Putamen (tissue), 1 donor: ENCODE results near the gene KIAA0319L.
A peak's percentile ranks its signal among the peaks of the same experiment; 100 is the strongest.
"Not testable (repeated sequence)": the region's sequence is repeated elsewhere in the genome, so short reads cannot be mapped to it uniquely, and the experiment has no call there.

ENCODE experiments used
- DNase-seq: peaks from one replicate; pipeline ENCODE4 v3.0.0-alpha.2; 2016; ENCODE audit warnings: low spot score

The KIAA0319L gene

DNA sequence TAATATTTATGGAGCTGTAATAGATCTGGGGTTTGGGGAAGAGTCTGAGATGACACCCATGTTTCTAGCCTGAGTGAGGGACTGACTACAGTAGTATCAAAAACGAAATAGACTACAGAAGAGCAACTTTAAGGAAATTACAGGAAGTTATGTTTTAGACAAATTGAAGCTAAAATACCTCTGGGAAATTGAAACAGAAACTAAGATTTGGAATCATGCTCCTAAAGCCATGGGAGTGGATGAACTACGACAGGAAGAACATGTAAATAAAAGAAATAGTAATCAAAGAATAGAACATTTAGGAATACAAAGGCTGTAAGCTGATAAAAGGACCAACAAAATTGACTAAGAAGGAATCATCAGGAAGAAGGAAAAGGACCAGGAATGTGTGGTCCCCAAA lies 68.9 kb downstream of the KIAA0319L start:
- DNase-seq = no peak

- no peak for DNase-seq
Measured at GRCh38 chr1:35486858-35487408, 70.3 kb downstream of the KIAA0319L start.

GRCh38 chr1:35481229-35481628 lies 76.0 kb downstream of the KIAA0319L start:
- no peak for DNase-seq

DNA sequence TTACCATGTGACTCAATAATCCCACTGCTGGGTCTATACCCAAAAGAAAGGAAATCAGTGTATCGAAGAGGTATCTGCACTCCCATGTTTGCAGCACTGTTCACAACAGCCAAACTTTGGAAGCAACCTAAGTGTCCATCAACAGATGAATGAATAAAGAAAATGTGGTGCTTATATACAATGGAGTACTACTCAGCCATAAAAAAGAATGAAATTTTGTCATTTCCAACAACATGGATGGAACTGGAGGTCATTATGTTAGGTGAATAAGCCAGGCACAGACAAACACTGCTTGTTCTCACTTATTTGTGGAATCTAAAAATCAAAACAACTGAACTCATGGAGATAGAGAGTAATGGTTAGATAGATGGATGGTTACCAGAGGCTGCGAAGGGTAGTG lies 79.3 kb downstream of the KIAA0319L start:
- DNase-seq = no peak

GRCh38 chr1:35475856-35476674 lies 81.1 kb downstream of the KIAA0319L start:
- DNase-seq = no peak

GRCh38 chr1:35475356-35475755 lies 81.8 kb downstream of the KIAA0319L start:
- DNase-seq = no peak

DNA sequence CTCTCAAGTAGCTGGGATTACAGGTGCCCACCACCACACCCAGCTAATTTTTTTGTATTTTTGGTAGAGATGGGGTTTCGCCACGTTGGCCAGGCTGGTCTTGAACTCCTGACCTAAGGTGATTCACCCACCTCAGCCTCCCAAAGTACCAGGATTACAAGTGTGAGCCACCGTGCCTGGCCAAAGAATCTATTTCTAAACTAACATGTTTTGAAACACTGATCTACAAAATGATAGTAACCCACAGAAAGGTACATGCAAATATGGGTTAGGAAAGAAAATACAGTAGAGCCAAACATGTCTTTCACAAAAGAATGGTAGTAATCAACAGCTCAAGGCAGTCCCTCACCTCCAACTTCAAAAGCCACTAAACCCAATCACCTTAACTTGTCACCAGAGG lies 84.0 kb downstream of the KIAA0319L start:
- DNase-seq = not testable (repeated sequence)

GRCh38 chr1:35470977-35471613 lies 86.1 kb downstream of the KIAA0319L start:
- DNase-seq = no peak

GRCh38 chr1:35466120-35466519 lies 91.1 kb downstream of the KIAA0319L start:
- DNase-seq = no peak

DNA sequence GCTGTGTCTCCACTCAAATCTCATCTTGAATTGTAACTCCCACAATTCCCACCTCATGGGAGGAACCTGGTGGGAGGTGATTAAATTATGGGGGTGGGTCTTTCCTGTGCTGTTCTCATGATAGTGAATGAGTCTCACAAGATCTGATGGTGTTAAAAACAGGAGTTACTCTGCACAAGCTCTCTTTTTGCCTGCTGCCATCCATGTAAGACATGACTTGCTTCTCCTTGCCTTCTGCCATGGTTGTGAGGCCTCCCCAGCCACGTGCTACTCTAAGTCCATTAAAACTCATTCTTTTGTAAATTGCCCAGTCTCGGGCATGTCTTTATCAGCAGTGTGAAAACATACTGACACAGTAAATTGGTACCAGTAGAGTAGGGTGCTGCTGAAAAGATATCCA lies 93.5 kb downstream of the KIAA0319L start:
- not testable (repeated sequence) for DNase-seq

DNA sequence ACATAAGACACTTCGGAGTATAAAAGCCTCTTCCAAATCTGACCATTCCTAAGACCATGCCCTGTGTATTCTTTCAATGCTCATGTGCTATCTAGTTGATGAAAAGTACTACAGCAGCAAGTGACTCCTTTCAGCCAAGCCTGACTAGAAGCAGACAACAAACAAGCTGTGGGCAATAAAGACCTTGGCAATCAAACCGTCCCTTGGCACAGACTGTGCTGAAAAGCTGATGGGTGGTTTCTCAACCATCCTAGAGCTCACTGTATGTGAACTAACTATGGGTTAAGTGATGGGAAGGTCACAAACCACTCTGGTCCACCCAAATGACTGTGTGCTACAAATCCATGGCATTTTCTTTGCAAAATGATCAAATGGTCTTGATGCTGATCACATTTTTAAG lies 94.0 kb downstream of the KIAA0319L start:
- no peak for DNase-seq

DNA sequence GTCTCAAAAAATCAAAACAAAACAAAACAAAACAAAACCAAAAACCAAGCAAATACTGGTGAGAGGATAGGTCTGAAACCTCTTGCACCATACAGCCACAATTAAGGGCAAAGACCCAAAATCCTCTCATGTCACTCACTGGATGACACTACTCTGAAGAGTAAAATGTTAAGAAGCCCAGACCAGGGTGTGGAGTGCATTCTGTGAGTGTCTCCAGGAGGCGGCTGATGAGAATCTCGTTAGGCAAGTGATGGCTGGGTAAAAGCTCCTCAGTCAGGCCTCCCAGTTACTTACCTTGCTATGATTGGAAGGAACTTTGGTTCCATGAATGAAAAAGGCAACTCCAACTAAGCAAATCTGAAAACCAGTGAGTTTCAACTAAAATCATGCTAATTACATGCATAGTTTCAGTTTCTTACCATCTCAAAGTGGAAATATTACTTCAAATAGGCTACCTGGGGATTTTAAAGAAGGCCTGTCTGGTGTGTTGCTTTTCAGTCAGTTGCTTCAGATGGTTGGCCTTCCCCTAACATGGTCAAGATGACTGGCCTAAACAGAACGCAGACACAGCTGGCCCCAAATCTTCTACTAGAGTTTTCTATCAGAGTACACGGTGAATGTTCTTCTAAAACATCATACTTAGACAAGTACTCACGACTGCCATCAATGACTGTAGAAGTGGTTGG lies 95.1 kb downstream of the KIAA0319L start:
- DNase-seq = no peak

GRCh38 chr1:35460796-35461195 lies 96.4 kb downstream of the KIAA0319L start:
- DNase-seq = no peak

DNA sequence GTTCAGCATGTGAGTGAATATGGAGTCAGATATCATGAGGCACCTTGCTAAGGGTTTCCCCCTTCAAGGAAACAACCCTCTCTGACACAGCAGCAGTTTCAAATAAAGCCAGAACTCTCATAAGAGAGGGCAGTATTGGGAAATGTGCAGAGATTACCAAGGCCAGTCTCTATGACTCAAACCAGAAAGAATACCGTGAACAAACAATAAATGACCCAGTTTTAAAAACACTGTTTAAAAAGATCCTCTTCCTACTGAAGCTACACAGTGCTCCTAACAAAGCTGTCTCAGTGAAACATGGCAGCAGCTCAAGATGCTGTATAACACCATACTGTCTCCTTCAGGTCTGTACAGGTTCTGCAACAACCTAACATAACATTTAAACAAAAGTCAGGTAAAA lies 102.6 kb downstream of the KIAA0319L start:
- DNase-seq = no peak

DNA sequence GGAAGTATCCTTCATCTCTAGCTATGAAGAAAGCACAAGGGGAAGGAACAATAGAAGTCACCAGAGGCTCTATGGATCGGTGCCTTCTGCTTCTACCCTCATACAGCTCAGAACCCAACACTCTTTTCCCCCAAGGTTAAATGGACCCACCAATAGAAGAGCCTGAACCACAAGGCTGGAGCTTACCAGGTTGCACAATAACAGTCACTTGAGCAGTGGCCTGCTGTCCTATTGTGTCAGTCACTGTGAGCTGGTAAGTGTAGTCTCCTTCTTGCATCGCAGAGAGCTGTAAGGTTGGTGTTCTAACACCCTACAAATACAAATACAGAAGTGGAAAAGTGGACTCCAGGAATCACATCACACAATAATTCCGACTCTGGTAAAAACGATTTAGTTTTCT lies 103.0 kb downstream of the KIAA0319L start:
- no peak for DNase-seq

GRCh38 chr1:35453031-35453430 lies 104.2 kb downstream of the KIAA0319L start:
- DNase-seq = no peak

DNA sequence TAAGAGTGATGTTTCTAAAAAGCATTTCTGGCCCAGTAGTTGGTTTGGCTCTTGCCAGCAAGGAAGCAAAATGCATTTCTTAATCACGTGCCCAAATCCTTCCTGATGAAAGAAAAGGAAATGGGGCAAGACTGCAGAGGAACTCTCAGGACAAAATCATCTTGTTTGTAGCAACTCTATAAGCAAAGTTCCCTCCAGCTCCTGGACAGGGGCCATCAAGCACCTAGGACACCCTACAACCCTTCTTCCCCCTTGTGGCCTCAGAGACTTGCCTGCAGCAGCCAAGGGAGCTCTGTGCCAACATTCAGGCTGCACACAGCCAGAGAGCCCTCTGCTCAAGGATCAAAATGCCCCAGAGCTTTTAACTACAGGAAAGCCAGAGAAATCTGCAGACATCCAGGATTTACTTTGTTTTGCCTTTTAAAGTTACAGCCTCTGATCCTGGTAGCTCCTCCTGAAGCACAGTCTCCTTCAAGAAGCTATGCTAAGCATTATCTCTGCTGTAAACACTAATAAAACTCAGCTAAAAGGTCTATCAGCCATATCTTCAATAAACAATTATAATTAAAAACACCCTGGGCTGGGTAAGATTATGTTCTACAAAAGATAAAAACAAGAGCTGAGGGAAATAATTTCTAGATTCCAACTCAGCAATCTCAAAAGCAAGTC lies 105.0 kb downstream of the KIAA0319L start:
- peak; percentile 48 for DNase-seq

GRCh38 chr1:35451125-35451528 lies 106.1 kb downstream of the KIAA0319L start:
- peak; percentile 81 for DNase-seq

DNA sequence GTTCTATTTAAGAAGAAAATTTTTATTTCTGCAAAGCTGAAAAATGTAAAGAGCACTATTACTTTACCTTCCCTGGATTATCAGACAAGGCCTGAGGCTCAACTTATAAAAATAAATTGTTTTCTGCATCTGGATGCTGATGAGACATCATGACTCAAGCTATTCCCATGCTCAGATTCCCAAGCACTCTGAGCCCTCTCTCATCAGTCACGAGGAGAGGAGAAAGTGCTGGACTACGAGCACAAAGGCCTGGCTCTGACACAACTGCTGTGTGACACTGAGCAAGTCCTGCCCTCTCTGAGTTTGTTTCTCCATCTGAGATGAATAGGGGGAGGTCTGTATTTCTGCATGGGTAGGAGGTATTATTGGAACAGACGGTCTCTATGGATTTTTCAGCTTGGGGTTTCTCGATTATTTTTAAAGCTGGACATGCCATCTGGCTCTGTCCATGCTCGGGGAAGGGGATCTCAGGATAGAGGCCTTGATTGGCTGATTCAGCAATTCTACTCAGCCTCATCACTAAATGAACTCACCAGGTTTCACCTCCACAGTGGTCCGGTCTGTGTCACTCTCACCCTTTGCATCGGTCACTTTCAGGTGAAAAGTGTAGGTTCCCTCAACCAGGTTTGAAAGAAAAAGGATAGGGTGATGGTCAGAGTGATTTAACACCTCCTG lies 107.7 kb downstream of the KIAA0319L start:
- DNase-seq = no peak

DNA sequence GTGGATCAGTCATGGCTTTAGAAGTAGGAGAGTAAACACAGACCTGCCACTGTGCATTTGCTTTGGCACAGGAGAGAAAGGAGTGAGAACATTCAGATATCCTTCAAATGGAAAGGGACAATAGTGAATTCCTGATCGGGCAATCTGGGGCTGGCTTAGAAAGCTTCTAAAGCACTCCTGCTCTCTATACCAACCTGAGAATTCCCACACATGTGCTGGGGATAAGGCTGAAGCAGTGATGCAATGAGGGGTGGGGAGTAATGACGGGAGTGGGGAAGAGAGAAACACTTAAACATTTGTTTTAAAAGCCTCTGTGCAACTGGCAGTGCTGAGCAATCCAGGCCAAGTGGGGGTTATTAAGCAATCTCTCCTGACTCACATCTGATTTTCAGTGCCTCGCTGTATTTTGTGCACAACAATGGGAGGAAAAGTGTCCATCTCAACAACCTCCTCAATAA lies 108.8 kb downstream of the KIAA0319L start:
- peak; percentile 47 for DNase-seq

DNA sequence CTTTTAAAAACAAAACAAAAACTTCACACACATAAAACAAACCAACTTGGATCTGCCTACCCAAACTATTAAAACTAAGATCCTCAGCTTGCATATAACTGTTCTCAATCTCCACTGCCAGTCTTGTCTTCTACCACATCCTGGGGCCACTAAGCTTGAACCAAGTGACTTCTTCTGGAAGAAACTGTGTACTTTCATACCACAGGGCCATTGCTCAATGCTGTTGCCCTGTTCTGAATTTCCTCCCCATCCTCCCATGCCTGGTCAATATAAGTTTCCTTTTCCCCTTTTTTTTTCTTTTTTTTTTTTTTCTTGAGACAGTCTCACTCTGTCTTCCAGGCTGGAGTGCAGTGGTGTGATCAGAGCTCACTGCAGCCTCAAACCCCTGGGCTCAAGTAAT lies 109.9 kb downstream of the KIAA0319L start:
- no peak for DNase-seq

GRCh38 chr1:35444519-35444774 lies 112.8 kb downstream of the KIAA0319L start:
- DNase-seq = no peak
